Activated CD4-positive, alpha-beta T cell treated with anti-CD3 and anti-CD28 coated beads, Interleukin-2, Interleukin-6, amounts not matched to agents 100 ng/mL and 50 ng/mL, durations not matched to agents 16 hours and 8 hours (primary cell): ENCODE measurements around the gene CNTN5.

Source experiments
- DNase-seq: peaks from one replicate; pipeline ENCODE4 v3.0.0-alpha.2; 2020

The CNTN5 gene

GRCh38 chr11:100141201-100141600 lies 1120.5 kb downstream of the CNTN5 start:
- no peak for DNase-seq

GRCh38 chr11:100151944-100152343 lies 1131.2 kb downstream of the CNTN5 start:
- DNase-seq: no peak

GRCh38 chr11:100152766-100153165 lies 1132.0 kb downstream of the CNTN5 start:
- DNase-seq: no peak

- no peak for DNase-seq
Observed at GRCh38 chr11:100163471-100163870, 1142.7 kb downstream of the CNTN5 start.

GRCh38 chr11:100174881-100175280 lies 1154.1 kb downstream of the CNTN5 start:
- DNase-seq: no peak

GRCh38 chr11:100176456-100176855 lies 1155.7 kb downstream of the CNTN5 start:
- no peak for DNase-seq

GRCh38 chr11:100177651-100178050 lies 1156.9 kb downstream of the CNTN5 start:
- no peak for DNase-seq

- DNase-seq: no peak
Observed at GRCh38 chr11:100182350-100182749, 1161.6 kb downstream of the CNTN5 start.

GRCh38 chr11:100182927-100183326 lies 1162.2 kb downstream of the CNTN5 start:
- no peak for DNase-seq

- no peak for DNase-seq
Observed at GRCh38 chr11:100185588-100185987, 1164.8 kb downstream of the CNTN5 start.

GRCh38 chr11:100188137-100188783 lies 1167.5 kb downstream of the CNTN5 start:
- DNase-seq: no peak

GRCh38 chr11:100190395-100190794 lies 1169.6 kb downstream of the CNTN5 start:
- no peak for DNase-seq

GRCh38 chr11:100192181-100192580 lies 1171.4 kb downstream of the CNTN5 start:
- DNase-seq: no peak

GRCh38 chr11:100203789-100204188 lies 1183.0 kb downstream of the CNTN5 start:
- no peak for DNase-seq

- DNase-seq: no peak
Observed at GRCh38 chr11:100205926-100206325, 1185.2 kb downstream of the CNTN5 start.

- no peak for DNase-seq
Observed at GRCh38 chr11:100208207-100208606, 1187.5 kb downstream of the CNTN5 start.

- DNase-seq: no peak
Observed at GRCh38 chr11:100214791-100215190, 1194.0 kb downstream of the CNTN5 start.

GRCh38 chr11:100220801-100221200 lies 1200.1 kb downstream of the CNTN5 start:
- DNase-seq: no peak

- DNase-seq: no peak
Observed at GRCh38 chr11:100221791-100222190, 1201.0 kb downstream of the CNTN5 start.

- no peak for DNase-seq
Observed at GRCh38 chr11:100224541-100225034, 1203.8 kb downstream of the CNTN5 start.

GRCh38 chr11:100229086-100229485 lies 1208.3 kb downstream of the CNTN5 start:
- no peak for DNase-seq

GRCh38 chr11:100232006-100232405 lies 1211.3 kb downstream of the CNTN5 start:
- DNase-seq: no peak

GRCh38 chr11:100235085-100235484 lies 1214.3 kb downstream of the CNTN5 start:
- no peak for DNase-seq

GRCh38 chr11:100240025-100240539 lies 1219.3 kb downstream of the CNTN5 start:
- DNase-seq: no peak

- no peak for DNase-seq
Observed at GRCh38 chr11:100247704-100248103, 1227.0 kb downstream of the CNTN5 start.
